ENCODE measurements around the gene LOXL3.

The LOXL3 gene

DNA sequence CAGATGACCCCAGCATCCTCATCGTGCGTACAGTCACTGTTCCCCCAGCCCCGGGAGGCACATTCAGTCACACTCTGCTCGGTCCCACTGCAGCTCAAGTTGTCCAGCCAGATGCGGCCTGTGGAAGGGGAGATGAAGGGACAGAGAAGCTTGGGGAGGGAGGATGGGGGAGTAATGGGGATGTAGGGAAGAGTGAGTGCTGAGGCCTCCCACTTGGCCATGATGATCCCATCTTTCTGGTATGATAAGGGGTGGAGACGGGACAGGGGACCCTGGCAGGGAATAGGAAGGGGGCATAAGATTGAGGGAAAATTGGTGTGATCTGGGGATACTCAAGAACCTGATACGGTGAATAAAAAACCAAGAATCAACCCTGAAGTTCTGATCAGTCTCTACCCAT, 3.5 kb downstream of the LOXL3 start:
- DNase-seq (ENCODE audit: low read depth), result no peak

DNA sequence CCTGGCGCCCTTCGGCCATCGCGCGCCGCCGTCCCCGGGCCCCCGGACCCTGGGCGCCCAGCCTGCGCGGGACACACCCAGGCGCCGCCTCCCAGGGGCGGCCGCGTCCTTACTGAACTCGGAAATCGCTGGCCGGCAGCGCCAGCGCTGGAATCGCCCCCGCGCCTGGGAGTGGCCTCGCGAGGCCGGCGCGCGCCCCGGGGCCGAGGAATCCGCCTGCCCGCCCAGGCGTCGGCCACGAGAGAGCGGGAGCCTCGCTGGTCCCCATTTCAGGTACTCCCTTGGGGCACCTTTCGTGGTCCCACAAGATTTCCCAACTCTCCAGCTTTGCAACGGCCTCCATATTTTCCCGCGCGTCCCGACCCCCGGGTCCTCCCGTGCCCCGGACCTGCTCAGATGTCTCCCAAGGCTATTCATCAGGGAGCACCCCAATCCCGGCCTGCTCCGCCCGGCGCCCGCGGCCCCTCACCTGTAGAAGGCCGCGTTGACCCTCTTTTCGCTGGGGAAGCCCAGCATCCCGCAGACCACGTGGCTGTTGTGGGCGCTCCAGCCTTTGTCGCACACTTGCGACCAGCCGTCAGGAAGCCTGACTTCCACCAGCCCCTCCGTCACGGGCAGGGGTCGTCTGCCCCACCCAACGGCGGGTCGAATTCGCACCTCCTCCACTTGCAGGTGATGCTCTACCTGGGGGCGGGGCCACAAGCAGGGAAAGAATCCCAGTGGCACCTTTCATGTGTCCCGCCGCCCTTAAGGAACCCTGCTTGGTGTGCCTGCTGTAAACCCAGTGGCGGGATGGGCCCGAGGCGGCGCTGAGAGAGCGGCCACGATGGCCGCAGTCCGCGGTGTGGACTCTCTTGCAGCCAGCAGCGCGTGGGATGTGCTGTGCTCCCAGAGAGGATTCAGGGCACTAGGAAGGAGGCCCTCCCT, 4.6 kb downstream of the LOXL3 start:
- DNase-seq (ENCODE audit: low read depth), result no peak

DNA sequence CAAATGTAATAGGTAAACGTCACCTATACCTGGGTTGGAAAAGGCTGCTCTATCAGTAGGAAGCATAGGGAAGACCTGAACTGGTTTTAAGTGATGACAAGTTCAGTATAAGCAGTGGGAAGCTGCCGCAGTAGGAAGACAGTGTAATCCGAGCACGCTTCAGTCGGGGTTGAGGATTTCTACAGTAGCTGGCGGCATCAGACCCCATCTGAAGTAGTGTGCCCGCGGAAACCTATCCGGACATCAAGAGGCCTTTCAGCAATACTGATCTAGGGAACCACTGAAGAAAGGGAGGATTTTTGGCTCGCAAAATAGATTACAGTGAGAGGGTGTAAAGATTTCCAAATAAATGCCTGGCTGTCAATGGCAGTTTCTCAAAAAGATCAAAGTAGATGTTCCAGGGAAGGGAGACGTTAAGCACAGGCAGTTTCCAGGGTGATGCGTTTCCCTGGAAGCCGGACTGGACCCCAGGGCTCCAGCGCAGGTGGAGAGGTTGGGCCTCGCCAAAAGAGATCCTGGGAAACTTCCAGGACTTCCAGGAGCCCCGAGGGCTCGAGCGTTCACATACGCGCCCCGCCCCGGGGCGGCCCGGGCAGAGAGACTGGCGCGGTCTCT, 5.3 kb downstream of the LOXL3 start:
- DNase-seq (ENCODE audit: low read depth), result no peak

DNA sequence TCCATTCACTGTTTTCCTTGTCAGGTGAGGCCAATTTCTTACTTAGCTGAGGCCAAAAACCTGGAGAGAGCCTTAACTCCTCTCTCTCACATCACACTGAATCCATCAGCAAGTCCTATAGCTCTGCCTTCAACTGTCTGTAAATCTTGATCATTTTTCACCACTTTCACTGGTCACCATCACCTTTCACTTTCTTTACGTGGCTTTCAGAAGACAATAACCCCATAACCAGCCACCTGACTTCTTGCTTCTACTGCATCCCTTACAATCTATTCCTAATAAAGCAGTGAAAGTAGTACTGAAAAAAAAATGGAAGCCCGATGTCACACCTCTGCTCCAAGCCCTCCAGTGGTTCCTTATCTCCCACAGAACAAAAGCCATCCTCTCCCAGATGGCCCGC, 7.7 kb downstream of the LOXL3 start:
- no peak for DNase-seq (ENCODE audit: low read depth)

DNA sequence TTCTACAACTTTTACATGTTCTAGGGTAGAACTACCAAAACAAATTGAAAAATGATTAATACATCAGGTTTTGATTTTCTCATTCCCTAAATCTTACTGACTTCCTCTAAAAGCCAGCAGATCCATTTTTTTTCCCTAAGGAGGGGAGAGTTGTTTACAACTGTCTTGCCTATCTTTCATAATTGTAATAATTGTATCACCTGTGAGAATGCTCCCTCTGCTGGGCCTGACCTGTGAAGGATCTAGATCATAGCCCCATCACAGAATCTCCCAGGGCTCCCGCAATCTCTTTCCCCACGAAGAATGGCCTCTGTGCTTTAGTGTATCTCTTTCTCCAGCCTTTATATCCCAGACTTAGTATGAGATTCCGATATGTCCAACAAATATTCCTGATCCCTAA, 9.1 kb downstream of the LOXL3 start:
- no peak for DNase-seq (ENCODE audit: low read depth)

DNA sequence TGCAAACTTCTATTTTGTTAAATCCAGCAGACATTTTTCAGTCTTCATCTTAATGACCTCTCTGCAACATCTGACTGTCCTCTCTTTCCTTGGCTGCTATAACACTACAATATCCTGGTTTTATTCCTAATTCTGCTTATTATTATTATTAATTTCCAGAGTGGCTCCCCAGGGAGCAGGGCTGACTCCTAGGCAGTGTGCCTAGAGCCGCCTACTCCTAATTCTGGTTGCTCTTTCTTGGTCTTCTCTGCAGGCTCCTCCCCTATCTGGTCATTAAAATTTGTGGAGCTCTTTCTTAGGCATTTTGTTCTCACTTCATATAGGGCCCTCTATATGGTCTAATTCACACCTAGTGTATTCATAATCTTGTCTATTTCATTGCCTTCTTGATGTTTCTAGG, 10.8 kb downstream of the LOXL3 start:
- no peak for DNase-seq (ENCODE audit: low read depth)

DNA sequence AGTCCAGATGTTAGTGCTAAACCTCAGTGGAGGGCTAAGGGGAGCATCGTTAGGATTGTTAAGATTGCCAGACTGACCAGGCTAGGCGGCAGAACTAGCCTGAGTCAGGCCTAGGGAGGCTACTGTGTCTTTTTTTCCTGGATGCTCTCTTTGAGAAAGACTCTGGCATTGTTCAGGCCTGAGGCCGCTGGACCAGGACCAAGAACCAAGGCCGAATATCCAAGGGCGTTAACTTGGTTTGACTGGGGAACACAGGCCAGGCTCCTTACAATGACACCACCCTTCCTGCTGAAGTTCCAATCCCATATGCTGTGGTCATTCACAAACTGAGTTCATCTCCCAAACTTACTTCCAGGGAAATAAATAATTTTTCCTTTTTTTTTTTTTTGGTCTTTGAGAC, 13.5 kb downstream of the LOXL3 start:
- no peak for DNase-seq (ENCODE audit: low read depth)

DNA sequence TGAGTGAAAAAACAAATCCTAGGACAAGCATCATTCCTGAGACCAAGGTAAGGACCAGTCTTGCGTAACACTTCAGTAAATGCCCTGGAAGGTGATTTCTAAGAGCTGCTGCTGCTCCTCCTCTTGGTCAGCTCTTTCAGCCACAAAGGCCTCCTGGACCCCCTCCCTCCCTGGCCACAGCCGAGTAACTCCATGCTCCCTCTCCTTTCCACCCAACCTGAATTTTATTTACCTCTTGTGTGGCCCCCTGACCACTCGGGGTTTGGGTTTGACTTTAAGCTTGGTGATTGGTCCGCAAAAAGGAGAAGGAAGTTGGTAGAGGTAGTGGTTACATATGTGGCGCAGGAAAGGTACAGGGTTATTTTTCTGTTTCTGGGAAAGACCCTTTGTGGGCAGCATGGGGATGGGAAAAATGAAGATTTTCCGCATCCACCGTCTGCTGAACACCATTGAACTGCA, 14.8 kb downstream of the LOXL3 start:
- DNase-seq (ENCODE audit: low read depth), result no peak

DNA sequence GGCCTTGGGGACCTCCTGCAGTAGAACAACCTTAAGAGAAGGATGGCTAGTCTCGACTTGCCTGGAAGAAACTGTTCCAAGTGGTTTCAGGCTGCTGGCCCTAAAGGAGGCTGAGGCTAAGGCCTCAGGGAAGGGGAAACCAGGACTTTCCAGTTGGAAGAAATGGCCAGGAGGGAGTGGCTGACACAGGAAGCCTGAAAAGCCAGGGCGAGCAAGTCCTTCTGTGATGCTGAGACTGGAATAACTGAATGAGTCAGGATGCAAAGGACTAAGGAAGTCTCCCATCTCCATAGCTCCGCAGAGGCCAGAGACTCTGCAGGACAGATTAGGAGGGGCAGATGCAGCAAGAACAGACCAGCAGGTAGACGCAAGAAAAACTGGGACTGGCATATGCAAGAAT, 16.6 kb downstream of the LOXL3 start:
- DNase-seq (ENCODE audit: low read depth), result no peak

DNA sequence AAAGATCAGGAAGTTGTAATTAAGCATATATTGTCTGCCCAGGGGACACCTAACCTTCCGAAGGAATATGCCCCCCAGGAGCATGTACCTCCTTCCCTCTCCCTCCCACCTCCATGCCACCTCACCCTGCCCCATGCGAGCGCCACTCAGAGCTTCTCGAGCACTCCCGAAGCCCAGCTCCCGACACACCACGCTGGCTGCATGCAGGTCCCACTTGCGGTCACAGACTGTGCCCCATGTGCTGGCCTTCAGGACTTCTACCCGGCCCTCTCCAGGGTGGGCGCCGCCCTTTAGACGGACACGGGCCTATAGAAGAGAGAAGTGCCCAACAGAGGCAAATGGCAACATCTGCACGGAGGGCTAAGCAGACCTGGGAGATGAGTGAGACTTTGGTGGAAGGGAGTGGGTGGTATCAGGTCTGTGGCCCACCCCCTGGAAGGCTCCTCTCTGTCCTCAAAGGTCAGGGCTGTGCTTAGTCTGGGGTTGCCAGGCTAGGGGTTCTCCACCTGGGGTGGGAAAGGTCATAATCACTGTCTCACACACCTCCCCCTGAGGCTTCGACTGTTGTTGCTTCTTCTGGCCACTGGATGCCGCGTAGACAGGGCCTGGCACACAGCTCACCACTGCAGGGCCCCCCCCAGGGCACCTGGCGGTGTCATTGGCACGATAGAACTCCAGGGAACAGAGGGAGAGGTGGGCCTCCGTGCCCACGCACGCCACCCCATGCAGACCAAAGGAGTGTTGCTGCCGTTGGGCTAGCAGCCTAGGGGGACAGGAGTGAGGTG, 17.4 kb downstream of the LOXL3 start:
- no peak for DNase-seq (ENCODE audit: low read depth)

DNA sequence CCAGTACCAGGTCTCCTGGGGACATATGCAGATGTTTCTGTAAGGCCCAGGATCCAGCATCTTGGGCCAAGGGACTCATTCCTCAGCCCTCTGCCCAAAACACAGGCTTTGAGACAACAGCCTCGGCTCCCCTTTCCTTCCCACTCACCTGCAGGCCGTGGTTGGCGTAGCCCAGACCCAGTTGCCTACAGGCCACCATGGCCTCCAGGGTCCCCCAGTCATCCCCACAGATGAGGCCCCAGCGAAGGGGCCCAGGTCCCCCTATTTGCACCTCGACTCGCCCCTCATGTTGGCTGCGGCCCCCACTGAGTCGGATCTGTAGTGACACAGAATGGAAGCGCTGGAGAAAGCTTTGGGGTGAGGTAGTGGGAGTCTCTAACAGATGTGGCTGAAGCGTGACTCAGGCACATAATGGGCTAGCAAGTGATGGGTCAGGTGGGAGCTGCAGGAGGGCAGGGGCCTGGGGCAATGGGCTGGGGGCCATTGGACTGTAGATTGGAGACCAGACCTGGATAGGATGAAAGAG, 18.2 kb downstream of the LOXL3 start:
- no peak for DNase-seq (ENCODE audit: low read depth)

DNA sequence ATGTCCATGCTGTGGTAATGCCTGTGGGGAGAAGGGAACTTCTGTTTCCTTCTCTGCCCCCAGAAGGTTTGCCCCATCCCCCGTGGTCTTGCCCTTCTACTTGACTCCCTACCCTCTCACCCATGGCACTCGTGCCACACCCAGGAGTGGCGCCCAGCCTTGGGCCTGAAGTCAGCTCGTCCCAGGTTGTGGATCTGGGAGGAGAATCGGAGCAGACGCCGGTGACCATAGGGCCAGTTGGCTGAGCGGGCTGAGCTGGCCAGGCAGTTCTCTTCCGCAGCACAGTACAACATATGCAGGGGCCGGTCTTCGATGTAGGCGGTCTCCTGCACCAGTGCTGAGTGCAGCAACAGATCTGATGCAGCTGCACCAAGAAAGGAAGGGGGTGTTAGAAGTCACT, 19.3 kb downstream of the LOXL3 start:
- no peak for DNase-seq (ENCODE audit: low read depth)

DNA sequence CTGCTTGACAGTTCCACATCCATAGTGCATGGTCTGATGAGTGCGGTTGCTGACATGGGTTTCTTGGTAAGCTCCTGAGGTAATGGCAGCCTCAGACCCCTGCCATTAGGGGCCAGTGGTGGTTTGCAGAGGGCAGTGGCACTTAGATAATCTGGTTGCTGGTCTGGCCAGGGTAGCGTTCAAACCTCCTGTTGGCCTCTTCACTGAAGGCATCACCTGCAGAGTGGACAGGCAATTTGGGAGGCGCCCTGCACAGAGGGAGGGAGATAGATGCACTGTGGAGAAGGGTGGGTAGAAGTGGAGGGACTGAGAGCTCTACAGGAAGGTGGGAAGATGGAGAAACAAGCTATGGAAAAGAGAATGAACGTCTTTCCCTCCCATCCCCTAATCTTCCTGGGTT, 20.3 kb downstream of the LOXL3 start:
- DNase-seq (ENCODE audit: low read depth), result no peak

DNA sequence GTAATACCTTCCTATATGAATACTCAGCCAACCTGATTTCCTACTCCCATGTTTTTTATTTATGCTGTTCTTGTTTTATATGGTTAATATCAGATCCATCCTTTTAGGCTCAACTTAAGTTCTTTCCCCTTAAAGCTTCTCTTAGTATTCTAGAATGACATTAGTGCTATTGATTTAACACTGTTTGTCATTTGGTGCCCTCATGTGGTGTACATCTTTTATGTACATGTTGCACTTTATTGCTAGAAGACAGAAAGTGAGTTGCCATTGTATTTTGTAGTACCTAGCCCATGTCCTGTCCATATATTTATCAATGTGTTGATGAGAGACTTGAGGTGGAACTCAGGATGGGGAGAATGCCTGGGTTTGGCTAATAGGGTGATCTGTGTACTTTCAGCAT, 21.5 kb downstream of the LOXL3 start:
- DNase-seq (ENCODE audit: low read depth), result no peak

DNA sequence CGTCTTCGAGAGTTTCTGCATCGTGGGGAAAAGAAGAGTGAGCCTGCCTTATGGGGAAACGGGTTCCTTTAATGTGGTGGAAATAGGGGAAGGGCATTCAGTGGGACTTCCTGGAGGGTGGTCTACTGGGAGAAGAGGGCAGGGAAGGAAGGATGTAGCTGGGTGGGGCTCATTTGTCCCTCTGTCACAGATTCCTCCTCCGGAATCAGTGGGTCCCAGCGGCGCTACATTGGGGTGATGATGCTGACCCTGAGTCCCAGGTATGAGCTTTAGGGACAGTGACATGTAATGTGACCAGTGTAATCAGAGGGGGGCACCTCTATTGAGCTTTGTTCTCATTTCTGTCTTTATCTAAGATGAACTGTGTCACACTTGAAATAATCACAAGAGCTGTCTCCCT, 22.1 kb downstream of the LOXL3 start:
- DNase-seq (ENCODE audit: low read depth), result no peak

DNA sequence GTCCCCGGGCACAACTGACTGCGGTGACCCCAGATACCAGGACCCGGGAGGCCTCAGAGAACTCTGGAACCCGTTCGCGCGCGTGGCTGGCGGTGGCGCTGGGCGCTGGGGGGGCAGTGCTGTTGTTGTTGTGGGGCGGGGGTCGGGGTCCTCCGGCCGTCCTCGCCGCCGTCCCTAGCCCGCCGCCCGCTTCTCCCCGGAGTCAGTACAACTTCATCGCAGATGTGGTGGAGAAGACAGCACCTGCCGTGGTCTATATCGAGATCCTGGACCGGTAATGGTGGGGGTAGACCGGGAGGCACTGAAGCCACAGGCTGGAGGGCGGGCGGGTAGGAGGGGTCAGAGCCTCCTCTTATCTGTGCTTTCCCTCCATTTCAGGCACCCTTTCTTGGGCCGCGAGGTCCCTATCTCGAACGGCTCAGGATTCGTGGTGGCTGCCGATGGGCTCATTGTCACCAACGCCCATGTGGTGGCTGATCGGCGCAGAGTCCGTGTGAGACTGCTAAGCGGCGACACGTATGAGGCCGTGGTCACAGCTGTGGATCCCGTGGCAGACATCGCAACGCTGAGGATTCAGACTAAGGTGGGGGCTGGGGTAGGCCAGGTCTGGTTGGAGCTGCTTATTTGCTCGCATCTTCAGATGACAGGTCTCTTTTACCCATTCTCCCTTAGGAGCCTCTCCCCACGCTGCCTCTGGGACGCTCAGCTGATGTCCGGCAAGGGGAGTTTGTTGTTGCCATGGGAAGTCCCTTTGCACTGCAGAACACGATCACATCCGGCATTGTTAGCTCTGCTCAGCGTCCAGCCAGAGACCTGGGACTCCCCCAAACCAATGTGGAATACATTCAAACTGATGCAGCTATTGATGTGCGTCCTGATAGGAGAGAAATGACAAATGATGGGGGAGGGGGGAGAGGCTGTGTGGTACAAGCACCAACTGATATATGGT, 23.2 kb downstream of the LOXL3 start:
- DNase-seq (ENCODE audit: low read depth), result no peak

DNA sequence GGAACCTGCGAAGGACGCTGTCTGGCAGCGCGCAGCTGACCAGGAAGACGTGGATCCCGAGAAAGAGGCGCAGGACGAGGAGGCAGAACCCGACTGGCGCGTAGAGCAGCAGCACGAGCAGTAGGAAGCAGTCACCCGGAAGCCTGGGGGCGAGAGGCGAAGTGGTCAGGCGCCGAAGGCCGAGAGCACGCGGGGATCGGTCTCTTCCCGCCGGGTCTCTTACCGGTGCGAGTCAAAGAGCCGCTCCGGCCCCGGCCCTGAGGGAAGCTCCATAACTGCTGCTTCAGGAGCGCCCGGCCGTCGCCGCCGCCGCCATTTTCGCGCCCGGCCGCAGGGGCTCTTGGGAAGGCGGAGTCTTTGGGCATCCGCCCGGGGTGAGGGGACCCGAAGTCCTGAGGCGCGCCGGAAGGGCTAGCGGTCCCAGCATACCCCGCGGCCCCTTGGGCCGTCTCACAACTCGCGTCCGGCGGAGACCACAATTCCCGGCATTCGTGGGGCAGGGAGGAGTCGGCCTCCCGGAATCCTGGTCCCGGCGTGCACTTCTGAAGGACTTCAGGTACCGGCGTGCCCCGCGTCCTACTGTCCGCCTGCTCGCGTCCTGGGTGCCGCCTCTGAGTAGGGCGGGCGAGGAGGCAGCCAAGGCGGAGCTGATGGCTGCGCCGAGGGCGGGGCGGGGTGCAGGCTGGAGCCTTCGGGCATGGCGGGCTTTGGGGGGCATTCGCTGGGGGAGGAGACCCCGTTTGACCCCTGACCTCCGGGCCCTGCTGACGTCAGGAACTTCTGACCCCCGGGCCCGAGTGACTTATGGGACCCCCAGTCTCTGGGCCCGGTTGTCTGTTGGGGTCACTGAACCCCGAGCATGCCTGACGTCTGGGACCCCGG, 24.1 kb downstream of the LOXL3 start, which contains the start of the genes AUP1 and HTRA2:
Gene AUP1 (minus strand): TSS at position 350 of the 882 bp plus-strand sequence. CDS start 77 bp downstream, at position 273.
Gene HTRA2 (plus strand): TSS at position 577 of the 882 bp plus-strand sequence. CDS start 74 bp downstream, at position 651.
- DNase-seq (ENCODE audit: low read depth), result peak; percentile 96

DNA sequence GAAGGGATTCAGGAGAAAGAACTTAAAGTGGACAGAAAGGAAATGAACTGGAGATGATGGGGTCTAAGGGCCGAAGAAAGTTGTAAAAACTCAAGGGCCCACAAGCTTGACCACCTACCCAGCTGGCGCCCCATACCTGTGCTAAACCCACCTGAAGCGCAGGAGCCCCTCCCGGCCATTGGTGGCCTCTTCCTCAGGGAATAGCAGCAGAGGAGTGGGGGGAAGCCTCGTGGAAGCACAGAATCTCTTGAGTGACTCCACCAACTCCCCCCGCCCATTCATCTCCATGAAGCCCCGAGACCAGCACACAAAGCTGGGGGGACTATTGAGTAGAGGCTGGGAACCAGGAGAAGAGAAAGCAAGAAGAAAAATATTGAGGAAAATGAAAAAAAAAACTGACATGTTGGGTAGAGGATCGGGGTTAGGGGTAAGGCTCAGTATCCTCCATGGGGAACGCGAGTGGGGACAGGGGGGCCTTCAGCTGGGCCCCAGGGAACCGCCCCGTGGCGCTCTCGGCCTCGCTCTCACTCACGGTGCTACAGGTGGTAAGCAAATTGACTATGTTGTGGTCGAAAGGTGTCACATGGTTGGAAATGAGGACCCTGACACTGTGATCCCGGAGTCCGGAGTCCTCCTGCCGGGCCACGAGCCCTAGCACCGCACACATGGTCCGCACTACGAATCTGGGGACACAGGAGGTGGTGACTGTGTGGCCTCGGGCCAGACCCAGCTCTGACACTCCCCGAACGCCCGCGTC, 25.0 kb downstream of the LOXL3 start:
- DNase-seq (ENCODE audit: low read depth), result no peak

DNA sequence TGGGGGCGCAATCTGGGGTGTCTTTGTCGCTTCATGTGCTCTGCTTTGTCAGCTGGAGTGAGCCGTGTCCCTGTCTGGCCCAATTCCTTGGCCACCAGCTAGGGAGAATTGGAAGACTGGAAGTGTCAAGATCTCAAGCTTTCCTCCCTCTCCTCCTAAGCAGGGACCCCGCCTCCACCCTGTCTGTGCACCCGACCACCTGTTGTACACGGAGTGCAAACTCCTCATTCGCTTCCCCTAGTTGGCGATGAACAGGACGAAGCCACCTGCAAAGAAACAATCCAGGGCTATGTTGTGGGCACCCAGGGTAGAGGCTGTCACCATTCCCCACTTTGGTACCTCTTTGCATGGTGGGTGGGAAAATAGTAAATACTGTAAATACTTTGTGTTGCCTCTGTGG, 26.0 kb downstream of the LOXL3 start:
- no peak for DNase-seq (ENCODE audit: low read depth)

All from non-pigmented ciliary epithelial cell (primary cell).